Dermis microvascular lymphatic vessel endothelial cell (primary cell): ENCODE data around the gene FEM1C. TPM values are rescaled to one million over a fixed set of nuclear protein-coding genes. Genes with fewer than 3 reads are reported as not detected.
"Not testable (repeated sequence)": the region's sequence is repeated elsewhere in the genome, so short reads cannot be mapped to it uniquely, and the experiment has no call there.

Source experiments
- DNase-seq, 2 donors: peaks; one replicate each; pipeline versions ENCODE4 v3.0.0 to v3.0.0-alpha.2; 2010; ENCODE audit warnings: low read depth in 2 of 2
- total RNA-seq: library from RNA; depleted of rRNA; stranded (reverse); fragments of >200 nt; gene quantifications from 2 replicates; pipeline ENCODE4 v1.2.1, GENCODE V29; 2014

The FEM1C gene
- total RNA-seq, 1 donor from 2014 or later: 10.9 TPM

DNA sequence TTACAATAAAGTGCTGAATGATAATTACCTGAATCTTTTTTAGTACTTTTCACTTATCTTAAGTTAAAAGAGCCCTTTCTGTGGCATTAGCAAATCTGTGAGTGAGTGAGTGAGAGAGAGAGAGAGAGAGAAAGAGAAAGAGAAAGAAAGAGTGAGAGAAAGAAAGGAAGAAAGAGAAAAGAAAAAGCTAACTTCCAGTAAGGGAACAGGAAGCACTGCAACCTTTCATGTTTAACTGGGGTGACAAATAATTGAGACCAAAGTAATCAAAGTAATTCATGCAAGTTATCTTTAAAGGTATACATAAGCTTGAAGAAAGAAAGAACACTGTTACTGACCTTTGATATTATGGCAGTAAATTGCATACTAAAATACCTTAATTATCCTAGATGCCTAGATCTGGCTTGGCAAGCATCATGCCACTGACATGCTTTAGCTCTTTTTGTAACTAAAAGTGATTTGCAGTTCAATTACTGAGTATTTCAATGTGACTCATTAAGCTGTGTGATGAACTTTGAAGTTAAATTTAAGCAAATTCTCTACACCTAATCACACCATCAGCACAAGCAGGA is 21.7 kb downstream of the FEM1C start:
- no peak for DNase-seq

DNA sequence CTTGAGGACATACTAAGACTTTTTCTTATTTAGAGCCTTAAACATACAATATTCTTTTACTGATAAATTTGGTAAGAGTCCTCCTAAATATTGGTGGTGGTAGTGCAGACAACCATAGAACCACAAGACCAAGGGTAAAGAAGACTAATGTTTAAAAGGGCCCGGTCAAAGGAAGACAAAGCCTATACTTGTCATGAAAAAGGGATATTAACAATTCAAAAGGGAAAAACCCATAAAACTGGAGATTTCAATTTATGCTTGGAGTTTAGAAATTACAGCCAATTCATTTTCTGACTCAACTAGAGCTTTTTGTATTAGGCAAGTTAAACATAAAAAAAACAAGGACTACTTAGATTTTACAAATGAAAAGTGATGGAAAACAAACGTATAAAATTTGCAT is 24.4 kb downstream of the FEM1C start:
- no peak for DNase-seq

DNA sequence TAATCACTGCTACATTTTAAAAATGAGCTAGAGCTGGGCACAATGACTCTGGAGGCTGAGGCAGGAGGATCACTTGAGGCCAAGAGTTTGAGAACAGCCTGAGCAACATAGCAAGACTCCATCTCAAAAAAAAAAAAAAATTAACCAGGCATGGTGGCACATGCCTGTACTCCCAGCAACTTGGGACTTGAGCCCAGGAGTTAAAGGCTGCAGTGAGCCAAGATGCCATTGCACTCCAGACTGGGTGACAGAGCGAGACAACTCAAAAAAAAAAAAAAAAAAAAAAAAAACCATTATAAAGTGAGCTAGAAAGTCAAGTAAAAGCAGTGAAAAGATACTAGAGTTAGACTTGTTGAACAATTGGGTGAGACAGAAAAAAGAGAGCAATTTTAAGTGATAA is 28.2 kb downstream of the FEM1C start:
- DNase-seq: no peak

DNA sequence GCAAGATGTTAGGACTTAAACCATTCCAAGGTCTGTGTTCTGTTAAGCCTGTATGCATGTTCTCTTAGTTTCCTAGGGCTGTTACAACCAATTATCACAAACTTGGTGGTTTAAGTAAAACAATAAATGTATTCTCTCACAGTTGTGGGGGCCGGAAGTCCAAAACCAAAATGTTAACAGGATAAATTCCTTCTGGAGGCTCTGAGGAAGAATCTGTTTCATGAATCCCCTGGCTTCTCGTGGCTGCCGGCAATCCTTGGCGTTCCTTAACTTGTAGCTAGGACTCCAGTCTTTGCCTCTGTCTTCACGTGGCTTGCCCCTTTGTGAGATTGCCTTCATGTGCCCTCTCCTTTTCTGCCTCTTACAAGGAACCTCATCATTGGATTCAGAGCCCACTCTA is 30.4 kb downstream of the FEM1C start:
- DNase-seq: no peak

GRCh38 chr5:115511632-115512031 is 32.9 kb downstream of the FEM1C start:
- DNase-seq: no peak

DNA sequence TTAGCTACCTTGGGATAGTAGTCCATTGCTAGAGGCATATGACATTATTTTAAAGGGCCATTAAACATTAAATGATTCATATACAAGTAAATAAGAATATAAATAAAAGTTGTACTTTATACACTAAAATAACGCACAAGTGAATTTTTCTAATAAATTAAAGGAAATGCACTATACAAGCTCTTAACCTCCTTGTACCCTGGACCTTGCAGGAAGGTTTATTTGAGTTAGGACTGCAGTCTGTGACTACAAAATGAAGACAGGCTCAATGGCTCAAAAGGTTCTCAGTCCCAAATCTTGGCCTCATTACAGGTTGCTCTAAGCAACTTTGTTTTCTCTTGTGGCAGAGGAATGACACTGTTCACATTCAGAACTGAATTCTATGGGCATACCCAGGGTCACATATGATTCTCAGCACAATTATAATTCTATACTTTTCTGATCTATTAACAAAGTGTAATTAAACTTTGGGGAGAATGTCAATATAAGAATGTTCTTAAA is 34.4 kb downstream of the FEM1C start:
- no peak for DNase-seq

DNA sequence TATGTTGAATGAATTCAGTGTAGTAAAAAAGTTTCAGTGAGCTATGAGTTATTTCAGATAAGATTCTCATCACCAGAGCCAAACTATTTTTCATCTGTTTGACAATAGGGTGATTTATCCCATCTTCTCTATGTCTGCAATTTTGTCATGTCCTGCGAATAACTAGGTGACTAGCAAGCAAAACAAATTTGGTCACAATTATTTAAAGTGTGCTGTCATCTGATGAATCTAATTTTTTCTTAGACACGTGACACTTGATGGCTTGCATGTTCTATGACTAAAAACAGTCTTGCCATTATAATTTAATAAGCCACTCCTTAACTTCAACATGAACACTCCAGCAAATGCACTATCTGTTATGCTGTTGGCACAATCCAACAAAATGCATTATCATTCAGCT is 35.0 kb downstream of the FEM1C start:
- no peak for DNase-seq

- DNase-seq: no peak
These were observed 36.9 kb downstream of the FEM1C start for GRCh38 chr5:115507681-115508080.

GRCh38 chr5:115503420-115503819 is 41.2 kb downstream of the FEM1C start:
- no peak for DNase-seq

DNA sequence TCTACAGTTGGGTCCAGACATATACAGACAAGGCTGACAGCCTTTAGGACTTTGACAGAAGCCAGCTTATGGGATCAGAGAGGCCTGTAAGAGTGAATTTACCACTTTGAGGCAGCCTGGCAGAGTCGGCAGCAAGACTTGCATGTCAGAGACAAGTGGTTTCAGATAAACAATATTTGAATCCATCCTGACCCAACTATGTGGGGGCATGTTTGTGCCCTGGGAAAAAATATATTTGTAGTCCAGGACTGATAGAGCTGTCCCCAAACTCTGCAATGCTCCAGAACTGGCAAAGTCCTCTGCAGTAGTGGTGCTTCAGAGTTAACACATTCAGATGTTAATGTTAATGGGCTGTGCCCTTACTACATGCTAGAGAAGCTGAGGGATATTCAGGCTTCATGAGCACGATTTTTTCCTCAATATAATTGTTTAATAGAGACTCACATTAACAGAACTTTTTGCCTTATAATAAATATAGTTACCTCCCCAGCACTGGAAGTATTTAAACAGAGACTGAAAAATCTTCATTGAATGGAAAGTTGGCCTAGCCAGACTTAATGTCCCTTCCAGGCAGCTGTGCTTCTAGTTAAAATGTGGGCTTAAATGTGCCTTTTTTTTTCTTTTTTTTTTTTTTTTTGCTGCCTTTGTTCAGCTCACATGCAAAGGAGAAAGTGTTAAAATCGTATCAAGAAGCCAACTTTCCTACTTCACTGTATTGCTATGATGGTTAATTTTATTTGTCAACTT is 42.9 kb downstream of the FEM1C start:
- no peak for DNase-seq

- DNase-seq: no peak
These were observed 44.4 kb downstream of the FEM1C start for GRCh38 chr5:115500225-115500624.

DNA sequence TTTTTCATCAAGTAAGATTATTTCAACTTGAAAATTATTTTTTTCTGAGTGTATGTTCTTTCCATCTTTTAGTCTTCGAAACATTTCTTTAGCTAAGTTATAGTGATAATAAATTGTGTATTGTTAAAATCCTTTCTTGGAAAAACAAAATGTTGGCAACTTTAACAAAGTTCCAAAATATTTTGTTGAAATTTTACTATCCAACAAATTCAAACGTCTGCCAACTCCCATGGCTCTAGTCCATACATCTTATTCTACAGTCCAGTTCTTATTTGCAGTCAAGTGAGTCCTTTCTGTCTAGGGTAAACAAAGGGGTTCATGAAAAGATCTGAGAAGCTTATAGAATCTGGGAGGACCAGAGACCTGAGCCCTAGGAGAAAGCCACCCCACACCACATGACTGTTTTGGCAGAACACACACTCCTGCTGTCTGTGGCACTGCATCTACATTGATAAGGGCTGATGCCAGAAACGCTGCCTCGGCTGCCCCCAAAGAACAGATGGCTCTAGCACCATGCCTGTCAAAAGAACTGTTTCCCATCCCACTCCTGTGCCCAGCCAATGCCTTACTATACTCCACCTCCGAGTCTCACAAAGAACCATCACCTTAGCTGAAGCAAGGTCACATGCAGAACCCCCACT is 47.5 kb downstream of the FEM1C start:
- DNase-seq: no peak

DNA sequence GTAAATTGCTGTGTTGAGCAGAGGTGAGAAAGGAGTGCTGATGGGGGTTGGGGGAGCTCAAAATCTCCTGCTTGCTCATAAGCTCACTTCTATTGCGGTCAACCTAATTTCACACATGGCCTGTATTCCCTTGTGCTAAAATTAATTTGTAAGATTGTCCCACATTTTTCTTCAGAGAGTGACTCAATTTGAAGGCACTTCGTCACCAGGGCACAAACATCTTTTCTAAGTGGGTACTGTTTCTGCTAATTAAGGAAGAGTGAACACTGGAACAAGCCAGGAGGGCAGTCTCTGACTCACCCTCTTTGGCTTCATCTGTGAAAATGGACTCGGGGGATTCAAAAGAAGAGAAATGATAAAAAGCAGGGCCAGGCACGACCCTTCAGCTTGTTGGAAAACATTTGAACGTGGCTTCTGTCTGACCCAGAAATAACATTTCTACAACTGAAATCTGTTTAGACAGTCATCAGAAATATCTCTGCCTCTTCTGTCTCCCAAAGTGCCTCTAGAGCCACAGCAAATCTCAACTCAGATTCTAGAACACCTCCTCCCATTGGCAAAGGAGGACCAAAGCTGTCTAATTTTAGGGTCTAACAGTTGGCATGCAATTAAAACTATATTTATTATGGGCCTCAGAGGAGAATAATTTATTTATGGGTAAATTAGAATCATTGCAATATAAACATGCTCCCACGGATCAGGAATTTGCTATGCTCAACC is 49.8 kb downstream of the FEM1C start:
- DNase-seq: no peak

- DNase-seq: no peak
These were observed 54.0 kb downstream of the FEM1C start for GRCh38 chr5:115490596-115490995.

GRCh38 chr5:115489733-115490132 is 54.8 kb downstream of the FEM1C start:
- DNase-seq: no peak

DNA sequence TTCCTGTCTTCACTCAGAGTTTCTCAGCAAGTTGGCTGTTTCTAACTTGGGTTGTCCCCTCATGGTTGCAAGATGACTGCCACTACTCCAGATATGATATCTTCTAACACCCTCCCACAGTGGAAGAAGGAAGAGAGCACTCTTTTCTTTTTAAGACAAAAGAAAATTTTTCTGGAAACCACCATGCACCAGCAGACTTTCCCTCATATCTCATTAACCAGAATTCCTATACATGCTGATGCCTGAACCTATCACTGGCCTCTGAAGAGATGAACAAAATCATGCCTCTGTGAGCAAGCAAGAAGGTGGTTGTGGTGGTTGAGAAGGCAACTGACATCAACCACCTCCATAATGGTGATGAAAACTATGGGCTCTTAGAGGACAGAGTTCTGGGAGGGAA is 56.8 kb downstream of the FEM1C start:
- no peak for DNase-seq

GRCh38 chr5:115487168-115487567 is 57.4 kb downstream of the FEM1C start:
- no peak for DNase-seq

DNA sequence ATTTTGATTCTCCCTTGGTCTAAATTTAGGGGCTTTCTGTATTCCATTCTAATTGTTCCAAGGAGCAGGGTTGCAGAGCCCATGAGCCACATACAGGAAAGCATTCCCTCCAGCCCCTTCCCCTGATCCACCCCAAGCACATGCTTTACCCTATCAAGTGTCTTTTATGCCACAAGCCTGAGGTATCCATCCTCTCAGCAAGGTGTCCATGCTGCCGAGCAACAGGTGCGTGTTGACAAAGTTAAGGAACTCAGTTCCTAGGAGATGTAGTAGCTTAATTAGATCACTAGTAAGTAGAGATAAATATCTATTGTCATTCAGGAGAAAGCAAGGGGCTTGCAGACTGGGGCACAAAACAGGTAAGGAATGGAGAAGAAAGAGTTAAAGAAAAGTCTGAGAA is 57.8 kb downstream of the FEM1C start:
- no peak for DNase-seq

- no peak for DNase-seq
These were observed 60.2 kb downstream of the FEM1C start for GRCh38 chr5:115484368-115484767.

GRCh38 chr5:115480900-115481299 is 63.7 kb downstream of the FEM1C start:
- DNase-seq: no peak

DNA sequence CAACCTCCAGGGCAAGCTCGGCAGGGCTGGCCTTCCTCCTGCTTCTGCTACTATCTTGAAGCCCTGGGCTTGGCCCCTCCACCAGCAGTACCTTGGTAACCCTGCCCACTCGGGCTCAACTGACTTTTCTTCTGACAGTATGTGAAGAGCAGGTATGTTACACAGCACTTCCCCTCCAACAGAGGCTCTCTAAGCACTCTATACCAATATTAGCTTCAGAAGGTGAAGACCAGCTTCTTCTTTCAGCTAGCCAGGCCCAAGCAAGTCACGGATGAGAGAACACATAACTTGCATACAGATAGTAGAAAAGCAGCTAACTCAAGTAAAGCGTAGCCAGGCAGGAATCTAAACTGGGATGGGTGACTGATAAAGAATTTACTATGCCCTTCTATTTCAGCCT is 64.3 kb downstream of the FEM1C start:
- no peak for DNase-seq

GRCh38 chr5:115479166-115479873 is 65.3 kb downstream of the FEM1C start:
- DNase-seq: not testable (repeated sequence)
